Right renal cortex interstitium (tissue), 3 donors: ENCODE measurements around the gene TNK2. TPM values are rescaled to one million over a fixed set of nuclear protein-coding genes. Genes with fewer than 3 reads are reported as not detected.

Experiments
- DNase-seq, 3 donors: peaks; one replicate each; pipeline ENCODE4 v3.0.0-alpha.2; 2013; ENCODE audit warnings: low read depth in 3 of 3, low spot score in 2 of 3
- polyA plus RNA-seq, 3 donors: library from polyadenylated mRNA; unstranded; fragments of 120-200 nt; gene quantifications; one replicate each; pipeline ENCODE4 v1.2.1, GENCODE V29; 2013; ENCODE audit not compliant: insufficient read length in 3 of 3

Gene TNK2
- polyA plus RNA-seq, 3 donors, result 18.8 to 23.2 (median 19.7) TPM

GRCh38 chr3:195900436-195901355 lies 7.7 kb downstream of the TNK2 start:
- no peak for DNase-seq

GRCh38 chr3:195899701-195900435 lies 8.5 kb downstream of the TNK2 start:
- no peak for DNase-seq

- no peak for DNase-seq
These were observed 10.4 kb downstream of the TNK2 start for GRCh38 chr3:195897853-195898415.

DNA sequence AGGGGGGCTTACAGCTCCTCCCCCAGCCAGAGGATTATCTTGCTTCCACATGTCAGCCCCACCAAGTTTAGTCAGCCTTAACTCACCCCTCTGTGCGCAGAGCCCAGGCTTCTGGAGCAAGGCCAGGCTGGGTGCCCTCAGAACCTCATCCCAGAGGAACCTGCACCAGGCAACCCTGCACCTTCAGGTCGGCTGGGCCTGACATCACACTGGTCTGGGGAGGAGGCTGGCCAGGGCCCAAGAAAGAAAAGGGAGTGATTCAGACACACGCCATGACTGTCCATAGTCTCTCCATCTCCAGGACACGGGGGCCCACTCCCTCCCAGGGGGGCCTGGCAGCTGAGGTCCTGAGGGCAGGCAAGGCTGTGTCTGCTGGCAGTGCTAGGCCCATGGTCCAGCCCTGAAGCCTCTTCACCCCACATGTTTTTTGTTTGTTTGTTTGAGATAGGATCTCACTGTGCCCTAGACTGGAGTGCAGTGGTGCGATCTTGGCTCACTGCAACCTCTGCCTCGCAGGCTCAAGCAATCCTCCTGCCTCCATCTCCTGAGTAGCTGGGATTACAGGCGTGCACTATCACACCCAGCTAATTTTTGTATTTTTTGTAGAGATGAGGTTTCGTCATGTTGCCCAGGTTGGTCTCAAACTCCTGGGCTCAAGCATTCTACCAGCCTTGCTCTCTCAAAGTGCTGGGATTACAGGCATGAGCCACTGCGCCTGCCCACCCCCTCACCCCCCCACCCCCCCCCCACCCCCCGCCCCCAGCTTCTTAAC lies 11.1 kb downstream of the TNK2 start:
- no peak for DNase-seq

DNA sequence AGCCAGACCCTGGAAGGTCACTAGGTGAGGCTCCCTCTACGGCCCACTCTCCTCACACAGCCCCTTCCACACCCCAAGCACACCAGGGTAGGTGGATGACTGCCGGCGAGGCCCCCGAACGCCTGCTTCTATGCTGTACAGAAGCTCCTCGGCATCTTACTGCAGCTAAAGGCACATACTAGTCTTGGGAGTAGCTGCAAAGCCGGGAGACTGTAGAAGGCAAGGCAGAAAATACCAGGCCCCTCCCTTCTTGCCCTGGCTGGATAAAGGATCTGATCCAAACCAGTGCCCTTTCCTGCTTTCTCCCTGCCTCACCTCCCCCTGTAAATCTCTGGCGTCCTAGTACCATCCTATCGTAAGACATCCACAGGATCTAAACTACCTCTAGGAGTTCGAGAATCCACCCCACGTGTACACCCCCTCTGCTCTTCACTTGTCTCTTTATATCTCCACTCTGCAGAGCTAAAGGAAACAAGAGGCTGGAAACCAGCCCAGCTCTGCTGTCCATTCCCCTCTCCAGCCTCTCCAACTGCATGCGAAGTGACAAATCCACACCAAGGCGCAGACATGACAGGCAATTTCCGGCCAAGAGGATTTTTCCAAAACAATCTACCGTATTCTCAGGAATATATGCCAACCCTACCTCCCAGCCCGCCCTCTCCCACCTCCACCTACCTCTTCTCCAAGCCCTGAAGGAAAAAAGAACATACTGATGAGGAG lies 11.8 kb downstream of the TNK2 start:
- DNase-seq, result no peak

- DNase-seq, result no peak
These were observed 12.4 kb downstream of the TNK2 start for GRCh38 chr3:195895861-195896360.

GRCh38 chr3:195895078-195895860 lies 13.1 kb downstream of the TNK2 start:
- DNase-seq, result no peak

GRCh38 chr3:195893916-195894465 lies 14.4 kb downstream of the TNK2 start:
- no peak for DNase-seq

GRCh38 chr3:195893516-195893915 lies 14.8 kb downstream of the TNK2 start:
- no peak for DNase-seq

- no peak for DNase-seq
These were observed 15.3 kb downstream of the TNK2 start for GRCh38 chr3:195893044-195893395.

DNA sequence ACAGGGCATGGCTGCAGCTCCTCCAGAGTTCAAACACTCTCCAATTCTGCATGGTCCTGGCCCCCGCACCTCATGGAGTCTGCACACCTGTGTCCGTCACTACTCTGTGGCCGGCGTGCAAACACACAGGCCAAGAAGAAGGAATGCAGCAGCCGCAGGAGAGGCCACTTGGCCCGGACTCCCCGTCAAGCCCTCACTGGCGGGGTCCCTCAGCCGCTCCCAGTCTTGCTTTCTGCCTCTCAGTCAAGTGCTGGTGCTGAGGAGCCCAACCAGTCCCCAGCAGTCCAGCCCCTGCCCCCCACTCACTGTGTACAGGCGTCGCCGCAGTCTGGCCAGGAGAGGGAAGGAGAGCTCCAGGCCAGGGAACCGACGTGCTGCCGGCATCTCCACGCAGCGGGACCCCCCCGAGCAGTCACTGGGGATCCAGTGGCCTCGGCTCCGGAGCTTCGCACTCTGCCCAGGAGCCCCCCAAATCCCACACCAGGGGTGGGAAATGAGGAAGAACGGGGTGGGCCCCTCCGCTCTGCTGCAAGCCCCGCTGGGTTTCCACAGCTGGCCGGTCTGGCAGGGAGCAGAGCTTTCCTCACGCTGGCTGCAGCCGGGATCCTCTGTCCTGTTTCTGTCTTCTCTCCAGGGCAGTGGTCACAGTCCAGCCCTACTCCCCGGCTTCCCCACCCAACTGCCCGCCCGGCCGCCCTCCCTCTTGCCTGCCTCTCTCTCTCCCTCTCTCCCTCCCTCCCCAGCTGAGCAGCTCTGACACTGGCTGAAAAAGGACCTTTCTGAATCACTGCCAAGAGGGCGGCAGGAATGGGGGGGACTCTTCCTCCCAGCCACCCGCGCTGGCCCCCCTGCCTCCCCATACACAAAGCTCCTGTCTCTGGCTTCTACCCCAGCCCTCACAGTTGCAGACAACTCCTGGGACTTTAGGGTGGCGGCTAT lies 16.0 kb downstream of the TNK2 start:
- no peak for DNase-seq

DNA sequence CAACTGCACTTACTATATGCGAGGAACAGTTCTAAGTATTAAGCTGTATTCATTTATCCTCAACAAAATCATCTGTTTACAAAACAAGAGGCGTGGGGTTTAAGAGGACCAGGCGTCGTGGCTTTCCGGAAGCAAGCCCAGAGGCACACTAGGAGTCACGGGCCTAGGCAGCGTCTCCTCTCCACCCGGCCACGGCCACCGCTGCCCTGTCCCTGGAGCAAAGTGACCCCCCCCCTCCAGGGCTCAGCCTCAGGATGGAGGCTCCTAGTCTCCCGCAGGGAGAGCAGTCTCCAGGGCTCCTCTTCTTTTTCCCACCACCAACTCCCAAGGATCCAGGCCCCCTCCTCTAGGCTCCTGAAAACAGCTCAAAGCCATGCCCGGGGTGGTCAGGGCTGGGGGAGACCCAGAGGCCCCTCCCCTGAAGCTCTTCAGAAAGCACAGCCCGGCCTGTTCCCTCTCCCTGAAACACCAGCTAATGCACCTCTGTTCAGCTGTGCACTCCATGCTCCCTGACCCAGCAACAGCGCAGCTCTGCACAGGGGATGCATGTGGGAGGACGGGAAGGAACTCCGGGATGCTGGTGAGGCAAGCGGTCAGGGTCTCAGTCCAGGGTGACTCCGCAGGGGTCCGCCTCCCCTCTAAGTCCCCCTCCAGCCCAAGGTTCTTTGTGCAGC lies 16.8 kb downstream of the TNK2 start:
- no peak for DNase-seq

- DNase-seq, result no peak
These were observed 18.5 kb downstream of the TNK2 start for GRCh38 chr3:195889870-195890295.

- DNase-seq, result no peak
These were observed 19.1 kb downstream of the TNK2 start for GRCh38 chr3:195888981-195889869.

- DNase-seq, result no peak
These were observed 20.0 kb downstream of the TNK2 start for GRCh38 chr3:195888311-195888761.

DNA sequence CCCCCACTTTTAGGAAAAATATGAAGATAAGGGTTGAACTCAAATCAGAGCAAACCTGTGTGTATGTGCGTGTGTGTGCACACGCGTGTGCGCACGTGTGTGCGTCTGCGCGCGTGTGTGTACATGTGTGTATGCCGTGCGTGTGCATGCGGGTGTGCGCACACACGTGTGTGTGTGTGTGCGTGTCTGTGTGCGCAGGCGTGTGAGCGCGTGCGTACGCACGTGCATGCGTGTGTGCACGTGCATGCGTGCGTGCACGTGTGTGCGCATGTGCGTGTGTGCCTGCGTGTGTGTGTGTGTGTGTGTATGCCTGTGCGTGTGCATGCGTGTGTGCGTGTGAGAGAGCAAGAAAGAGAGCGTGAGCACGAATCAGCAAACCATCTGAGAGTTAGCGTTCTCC lies 20.7 kb downstream of the TNK2 start:
- DNase-seq, result no peak
